Bronchial epithelial cell (primary cell): Measurements from ENCODE around the gene BOC. TPM values are rescaled to one million over a fixed set of nuclear protein-coding genes. Genes with fewer than 3 reads are reported as not detected.

Source experiments
- DNase-seq: peaks from one replicate; pipeline ENCODE4 v3.0.0-alpha.2; 2010; ENCODE audit warnings: low read depth
- FAIRE-seq: peaks from 2 replicates; lab custom pipeline; 2011; peaks lifted over from hg19 to GRCh38; lab: Jason Lieb, UNC
- H3K27me3 ChIP-seq: 2 replicates; pipeline ENCODE4 v1.5.1; 2011; ENCODE audit warnings: low read length; ENCODE audit not compliant: control insufficient read depth, insufficient read depth
- H3K36me3 ChIP-seq: 2 replicates; pipeline ENCODE4 v1.5.1; 2011; ENCODE audit warnings: low read length; ENCODE audit not compliant: control insufficient read depth, insufficient read depth
- H3K4me3 ChIP-seq: 2 replicates; pipeline ENCODE4 v1.5.1; 2011; ENCODE audit warnings: mild to moderate bottlenecking, low read depth, low read length, control low read depth
- total RNA-seq: library from RNA; depleted of rRNA; stranded (reverse); fragments of >200 nt; gene quantifications from 2 replicates; pipeline ENCODE4 v1.2.1, GENCODE V29; 2014
- TF ChIP-seq, protein P1 (sequence below): IDR thresholded peaks from 2 replicates; pipeline ENCODE4 v1.5.1; 2011; ENCODE audit warnings: mild to moderate bottlenecking, moderate library complexity, low read length, control low read depth, inconsistent platforms; ENCODE audit not compliant: insufficient read depth, severe bottlenecking

BOC gene
- total RNA-seq, 1 donor from 2014 or later, result 1.3 TPM

DNA sequence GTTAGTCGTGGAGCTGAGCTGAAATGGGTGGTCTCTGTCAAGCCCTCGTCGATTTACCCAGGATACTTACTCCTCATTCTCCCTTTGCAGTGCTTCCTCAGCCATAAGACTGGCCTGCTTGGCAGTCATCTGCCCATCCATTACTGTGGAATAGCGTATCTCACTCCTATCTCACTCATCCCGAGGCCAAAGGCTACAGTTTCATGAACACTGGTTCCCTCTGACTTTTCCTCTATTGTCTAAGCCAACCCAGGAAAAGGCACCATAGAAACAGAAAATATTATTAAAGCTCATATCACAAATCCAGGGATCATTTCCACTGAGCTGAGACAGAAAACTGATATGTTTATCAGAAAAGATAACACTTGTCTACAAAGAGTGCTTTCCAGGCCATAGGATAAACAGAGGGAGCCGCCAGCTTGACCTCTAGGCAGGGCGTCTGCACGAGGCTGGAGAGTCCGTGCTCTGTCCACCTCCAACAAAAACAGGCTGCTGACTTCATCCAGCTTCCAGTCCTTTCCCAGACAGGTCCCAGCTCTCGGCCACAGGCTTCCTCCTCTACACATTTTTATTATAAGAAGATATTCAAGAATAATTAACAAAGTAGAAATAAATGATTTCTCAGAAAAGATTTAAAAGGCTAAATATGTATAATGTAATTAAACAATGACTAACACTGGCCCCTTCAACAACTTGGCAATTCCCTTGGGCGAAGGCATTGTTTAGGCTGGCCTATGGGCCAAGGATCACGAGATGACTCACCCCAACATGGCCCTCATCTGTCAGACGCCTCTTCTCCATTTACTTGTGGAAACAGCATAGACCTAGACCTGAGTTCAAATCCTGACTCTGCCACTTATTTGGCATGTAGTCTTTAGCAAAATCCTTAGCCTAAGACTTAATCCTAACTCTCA, 27.4 kb upstream of the BOC start:
- TF ChIP-seq, protein P1, sequence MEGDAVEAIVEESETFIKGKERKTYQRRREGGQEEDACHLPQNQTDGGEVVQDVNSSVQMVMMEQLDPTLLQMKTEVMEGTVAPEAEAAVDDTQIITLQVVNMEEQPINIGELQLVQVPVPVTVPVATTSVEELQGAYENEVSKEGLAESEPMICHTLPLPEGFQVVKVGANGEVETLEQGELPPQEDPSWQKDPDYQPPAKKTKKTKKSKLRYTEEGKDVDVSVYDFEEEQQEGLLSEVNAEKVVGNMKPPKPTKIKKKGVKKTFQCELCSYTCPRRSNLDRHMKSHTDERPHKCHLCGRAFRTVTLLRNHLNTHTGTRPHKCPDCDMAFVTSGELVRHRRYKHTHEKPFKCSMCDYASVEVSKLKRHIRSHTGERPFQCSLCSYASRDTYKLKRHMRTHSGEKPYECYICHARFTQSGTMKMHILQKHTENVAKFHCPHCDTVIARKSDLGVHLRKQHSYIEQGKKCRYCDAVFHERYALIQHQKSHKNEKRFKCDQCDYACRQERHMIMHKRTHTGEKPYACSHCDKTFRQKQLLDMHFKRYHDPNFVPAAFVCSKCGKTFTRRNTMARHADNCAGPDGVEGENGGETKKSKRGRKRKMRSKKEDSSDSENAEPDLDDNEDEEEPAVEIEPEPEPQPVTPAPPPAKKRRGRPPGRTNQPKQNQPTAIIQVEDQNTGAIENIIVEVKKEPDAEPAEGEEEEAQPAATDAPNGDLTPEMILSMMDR, result no peak
- no peak for DNase-seq
- H3K36me3 ChIP-seq, result no peaks in the 10 kb centered on the region
- H3K4me3 ChIP-seq, result no peak overlapping the region
- no peak for FAIRE-seq
- no peaks in the 10 kb centered on the region for H3K27me3 ChIP-seq

DNA sequence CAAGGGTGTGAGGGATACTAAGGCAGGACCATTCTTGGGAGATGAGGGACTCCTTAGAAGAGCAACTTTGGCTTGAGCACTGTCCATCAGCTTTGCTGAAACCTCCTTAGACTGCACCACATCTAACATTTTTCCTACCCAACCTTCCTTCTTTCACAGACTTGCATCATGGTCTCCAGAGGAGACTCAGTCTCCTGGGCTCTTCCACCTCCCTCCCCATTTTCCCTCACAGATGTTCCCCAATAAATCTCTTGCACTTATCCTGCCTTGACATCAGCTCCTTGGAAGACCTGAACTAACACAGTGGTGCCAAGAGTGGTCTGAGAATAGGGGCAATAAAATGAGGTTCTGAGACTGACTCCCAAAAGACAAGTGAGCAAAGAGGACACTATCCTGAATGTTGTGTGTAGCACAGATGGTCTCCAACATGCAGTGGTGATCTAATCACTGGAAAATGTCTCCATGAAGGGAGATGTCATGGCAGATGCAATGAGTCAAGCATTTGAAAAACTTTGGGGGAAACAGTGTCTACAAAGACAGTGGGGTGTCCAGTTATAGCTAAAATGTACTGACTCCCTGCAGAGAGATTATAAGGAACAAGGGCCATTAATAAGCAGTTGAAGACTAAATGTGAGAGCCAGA, 26.0 kb upstream of the BOC start:
- no peaks in the 10 kb centered on the region for H3K36me3 ChIP-seq
- FAIRE-seq, result peak; percentile 81
- TF ChIP-seq, protein P1, result no peak
- no peak overlapping the region for H3K4me3 ChIP-seq
- no peaks in the 10 kb centered on the region for H3K27me3 ChIP-seq
- no peak for DNase-seq

DNA sequence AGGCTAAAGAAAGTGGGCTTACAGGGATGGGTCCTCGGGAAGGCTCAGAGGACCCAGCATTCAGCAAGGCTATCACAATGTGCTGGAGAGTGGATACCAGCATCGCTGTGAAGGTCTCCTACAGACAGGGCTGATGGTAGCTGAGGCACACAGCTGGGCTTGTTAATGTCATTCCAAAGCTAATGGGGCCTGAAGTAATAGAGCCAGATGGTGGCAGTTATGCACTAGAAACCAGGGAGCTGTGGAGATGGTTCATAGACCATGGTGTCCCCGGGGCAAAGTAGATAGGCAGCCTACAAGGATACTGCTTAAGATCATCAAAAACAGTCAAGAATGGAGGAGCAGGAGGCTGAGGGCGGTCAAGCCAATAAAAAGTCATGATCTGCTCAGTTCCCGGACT, 24.8 kb upstream of the BOC start:
- Histone ChIP-seq H3K4me3 (no peak overlapping the region), H3K27me3 (no peaks in the 10 kb centered on the region), H3K36me3 (no peaks in the 10 kb centered on the region)
- TF ChIP-seq, protein P1, result no peak
- DNase-seq (no peak), FAIRE-seq (peak; percentile 93)

DNA sequence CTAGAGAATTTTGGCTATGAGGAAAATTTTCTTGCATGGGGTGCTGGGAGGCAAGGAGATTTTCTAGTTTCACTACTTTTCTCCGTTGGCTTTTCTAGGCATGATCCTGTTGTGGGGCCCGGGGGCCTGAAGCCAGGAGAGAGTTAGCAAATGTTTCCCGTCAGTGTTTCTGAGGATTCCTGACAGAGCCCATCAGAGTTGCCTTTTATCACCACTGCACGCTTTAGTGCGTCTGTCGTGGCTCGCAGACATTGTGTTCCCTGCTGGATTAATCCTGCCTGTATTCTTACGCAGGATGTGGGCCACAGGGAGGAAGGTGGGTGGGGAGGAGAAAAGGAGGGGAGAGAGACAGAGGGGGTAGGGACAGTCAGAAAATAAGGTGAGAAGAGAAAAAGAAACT, 18.1 kb upstream of the BOC start:
- Histone ChIP-seq H3K36me3 (no peaks in the 10 kb centered on the region), H3K4me3 (no peak overlapping the region), H3K27me3 (no peaks in the 10 kb centered on the region)
- no peak for FAIRE-seq
- TF ChIP-seq, protein P1, result no peak
- no peak for DNase-seq

DNA sequence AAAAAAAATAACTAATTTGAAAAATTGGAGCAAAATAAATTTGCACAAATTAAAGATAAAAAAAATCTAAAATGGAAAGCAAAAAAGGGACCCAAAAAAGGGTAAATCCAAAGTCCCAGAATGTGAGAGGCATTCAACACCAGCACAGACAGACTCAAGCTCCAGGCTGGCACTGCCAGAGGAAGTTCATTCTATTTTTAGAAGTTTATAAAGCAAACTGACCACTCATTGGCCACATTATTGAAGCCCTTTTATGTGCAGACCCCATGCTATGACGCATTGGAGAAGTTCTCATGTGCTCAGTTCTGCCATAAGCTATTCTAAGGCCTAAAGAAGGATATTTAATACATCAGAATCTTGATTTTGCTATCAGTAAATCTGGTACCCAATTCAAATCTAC, 17.6 kb upstream of the BOC start:
- Histone ChIP-seq H3K4me3 (no peak overlapping the region), H3K27me3 (no peaks in the 10 kb centered on the region), H3K36me3 (no peaks in the 10 kb centered on the region)
- DNase-seq, result no peak
- no peak for FAIRE-seq
- TF ChIP-seq, protein P1, result no peak
